Measurements from ENCODE around the gene C20orf96. TPM values are rescaled to one million over a fixed set of nuclear protein-coding genes. Genes with fewer than 3 reads are reported as not detected.

C20orf96 gene
- total and polyA plus RNA-seq, 2 donors (not counting 3 experiments of a cell fraction or from before 2014, with no cell fraction given) = 17.0 to 17.2 TPM

DNA sequence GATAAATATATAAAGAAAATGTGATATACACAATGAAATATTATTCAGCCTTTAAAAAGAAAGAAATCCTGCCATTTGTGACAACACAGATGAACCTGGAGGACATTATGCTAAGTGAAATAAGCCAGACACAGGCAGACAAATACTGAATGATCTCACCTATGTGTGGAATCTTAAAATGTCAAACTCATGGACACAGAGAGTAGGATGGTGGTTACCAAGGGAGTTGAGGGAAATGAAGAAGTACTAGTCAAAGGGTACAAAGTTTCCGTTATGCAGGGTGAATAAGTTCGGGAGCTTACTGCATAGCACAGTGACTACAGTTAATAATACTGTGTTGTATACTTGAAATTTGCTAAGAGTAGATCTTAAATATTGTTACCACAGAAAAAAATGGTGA is 47.6 kb downstream of the C20orf96 start:
- H3K27ac ChIP-seq (ENCODE audit: insufficient read depth, low read depth, low read length) = no peak overlapping the region
- BruUV-seq (replicated peaks) = no TSS peak
- no peak overlapping the region for H3K9ac ChIP-seq (replicated peaks; ENCODE audit: extremely low read depth, insufficient read depth, low read length)
- no peaks in the 10 kb centered on the region for H3K36me3 ChIP-seq (ENCODE audit: control insufficient read depth in 2 of 2, extremely low read depth in 1 of 2, insufficient read depth in 2 of 2, low read length in 2 of 2)
- no peak overlapping the region for H3K4me3 ChIP-seq (replicated peaks in 1 of 3; ENCODE audit: insufficient read depth in 1 of 3, low read depth in 1 of 3, low read length in 3 of 3)
- no peak for FAIRE-seq
- H4K20me1 ChIP-seq (replicated peaks; ENCODE audit: control insufficient read depth, extremely low read depth, insufficient read depth, low read length) = no peaks in the 10 kb centered on the region
- H3K9me3 ChIP-seq (replicated peaks; ENCODE audit: control insufficient read depth, insufficient read depth, low read length) = no peaks in the 10 kb centered on the region
- ChIA-PET POLR2A (no interaction called here), CTCF (no interaction called here)
- H2AFZ ChIP-seq (ENCODE audit: low read depth, low read length) = no peak overlapping the region
- no peak for DNase-seq (ENCODE audit: low read depth, low spot score)
- TF ChIP-seq GATA2 (IDR thresholded peaks at IDR 0.05; ENCODE audit: insufficient read depth, insufficient read length, low read depth, low read length) = no peak
- TF ChIP-seq MYC (IDR thresholded peaks at IDR 0.05; ENCODE audit: low read depth, low read length) = no peak
- TF ChIP-seq JUN (IDR thresholded peaks at IDR 0.05; ENCODE audit: borderline replicate concordance, insufficient read depth, insufficient read length, low read depth) = no peak
- TF ChIP-seq, protein P1, sequence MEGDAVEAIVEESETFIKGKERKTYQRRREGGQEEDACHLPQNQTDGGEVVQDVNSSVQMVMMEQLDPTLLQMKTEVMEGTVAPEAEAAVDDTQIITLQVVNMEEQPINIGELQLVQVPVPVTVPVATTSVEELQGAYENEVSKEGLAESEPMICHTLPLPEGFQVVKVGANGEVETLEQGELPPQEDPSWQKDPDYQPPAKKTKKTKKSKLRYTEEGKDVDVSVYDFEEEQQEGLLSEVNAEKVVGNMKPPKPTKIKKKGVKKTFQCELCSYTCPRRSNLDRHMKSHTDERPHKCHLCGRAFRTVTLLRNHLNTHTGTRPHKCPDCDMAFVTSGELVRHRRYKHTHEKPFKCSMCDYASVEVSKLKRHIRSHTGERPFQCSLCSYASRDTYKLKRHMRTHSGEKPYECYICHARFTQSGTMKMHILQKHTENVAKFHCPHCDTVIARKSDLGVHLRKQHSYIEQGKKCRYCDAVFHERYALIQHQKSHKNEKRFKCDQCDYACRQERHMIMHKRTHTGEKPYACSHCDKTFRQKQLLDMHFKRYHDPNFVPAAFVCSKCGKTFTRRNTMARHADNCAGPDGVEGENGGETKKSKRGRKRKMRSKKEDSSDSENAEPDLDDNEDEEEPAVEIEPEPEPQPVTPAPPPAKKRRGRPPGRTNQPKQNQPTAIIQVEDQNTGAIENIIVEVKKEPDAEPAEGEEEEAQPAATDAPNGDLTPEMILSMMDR (IDR thresholded peaks at IDR 0.05; ENCODE audit: extremely low read depth in 1 of 2, insufficient read depth in 1 of 2, low read depth in 1 of 2, low read length in 2 of 2) = no peak
- TF ChIP-seq FOS (IDR thresholded peaks at IDR 0.05; ENCODE audit: borderline replicate concordance, insufficient read depth, low read length) = no peak
- TF ChIP-seq MAX (IDR thresholded peaks at IDR 0.05; ENCODE audit: insufficient read depth, insufficient read length) = no peak
- no peak for TF ChIP-seq POLR2A (IDR thresholded peaks at IDR 0.05; ENCODE audit: low read depth, low read length)
- no peak for TF ChIP-seq POLR2AphosphoS5 (IDR thresholded peaks at IDR 0.05; ENCODE audit: insufficient read depth, low read depth, low read length)
- no peak for TF ChIP-seq EZH2 (IDR thresholded peaks at IDR 0.05; ENCODE audit: borderline replicate concordance, low read depth, low read length, severe bottlenecking)
- H3K4me2 ChIP-seq (ENCODE audit: insufficient read depth, low read length) = no peak overlapping the region
- H3K27me3 ChIP-seq (ENCODE audit: control insufficient read depth in 2 of 2, insufficient read depth in 2 of 2, low read length in 2 of 2) = peaks cover 4 to 17% of the 10 kb centered on the region in 2 experiments
- no peaks in the 10 kb centered on the region for H3K4me1 ChIP-seq (ENCODE audit: control insufficient read depth, extremely low read depth, insufficient read depth, low read length)
- no peaks in the 10 kb centered on the region for H3K79me2 ChIP-seq (ENCODE audit: control insufficient read depth, insufficient read depth, low read length)
- peaks cover 3% of the 10 kb centered on the region for H3K9me1 ChIP-seq (replicated peaks; ENCODE audit: control insufficient read depth, extremely low read depth, insufficient read depth, low read length)
- intact Hi-C loops (cut with micrococcal nuclease) (no loop called here), dilution Hi-C loops (cut with MboI; ENCODE audit: extremely low pct_ligation_motif_present, low sequenced_read_pairs) (no loop called here)
